H9 (cell line): ENCODE data around the gene TCEA3. TPM values are rescaled to one million over a fixed set of nuclear protein-coding genes. Genes with fewer than 3 reads are reported as not detected.

Experiments used
- DNase-seq: peaks from one replicate; pipeline ENCODE4 v3.0.0-alpha.2; 2017
- H2AFZ ChIP-seq: one replicate; pipeline ENCODE4 v1.6.1; 2013; ENCODE audit warnings: mild to moderate bottlenecking, low read length, control low read depth, moderate library complexity
- H2AK5ac ChIP-seq: 2 replicates; pipeline ENCODE4 v1.6.1; 2013; ENCODE audit warnings: low read length, control low read depth, mixed read lengths; ENCODE audit not compliant: insufficient read length
- H2BK120ac ChIP-seq: one replicate; pipeline ENCODE4 v1.6.1; 2013; ENCODE audit warnings: low read depth, mild to moderate bottlenecking, low read length, control low read depth, inconsistent platforms; ENCODE audit not compliant: poor library complexity, severe bottlenecking
- H2BK12ac ChIP-seq: 2 replicates; pipeline ENCODE4 v1.6.1; 2013; ENCODE audit warnings: low read length, control low read depth, mixed read lengths, low read depth; ENCODE audit not compliant: insufficient read length
- H2BK15ac ChIP-seq: 2 replicates; pipeline ENCODE4 v1.6.1; 2013; ENCODE audit warnings: low read depth, low read length, control low read depth
- H2BK20ac ChIP-seq: one replicate; pipeline ENCODE4 v1.6.1; 2013; ENCODE audit warnings: low read depth, mild to moderate bottlenecking, low read length, control low read depth, inconsistent platforms; ENCODE audit not compliant: poor library complexity, severe bottlenecking
- H2BK5ac ChIP-seq: 2 replicates; pipeline ENCODE4 v1.6.1; 2013; ENCODE audit warnings: low read length, control low read depth, mixed read lengths; ENCODE audit not compliant: insufficient read length
- H3K14ac ChIP-seq: 2 replicates; pipeline ENCODE4 v1.6.1; 2013; ENCODE audit warnings: low read length, control low read depth; ENCODE audit not compliant: insufficient read depth
- H3K18ac ChIP-seq: 2 replicates; pipeline ENCODE4 v1.6.1; 2013; ENCODE audit warnings: low read depth, mild to moderate bottlenecking, mixed read lengths, low read length, control low read depth; ENCODE audit not compliant: insufficient read length
- H3K23ac ChIP-seq: 2 replicates; pipeline ENCODE4 v1.6.1; 2013; ENCODE audit warnings: low read length, control low read depth, mixed read lengths, low read depth; ENCODE audit not compliant: insufficient read length
- H3K23me2 ChIP-seq: 2 replicates; pipeline ENCODE4 v1.6.1; 2013; ENCODE audit warnings: low read depth, mild to moderate bottlenecking, mixed read lengths, low read length, control low read depth; ENCODE audit not compliant: insufficient read length, poor library complexity, severe bottlenecking
- H3K27ac ChIP-seq: 2 replicates; pipeline ENCODE4 v1.5.1; 2013; ENCODE audit warnings: low read length, control low read depth, mixed read lengths, low read depth; ENCODE audit not compliant: insufficient read length
- H3K27me3 ChIP-seq: 2 replicates; pipeline ENCODE4 v1.6.1; 2013; ENCODE audit warnings: low read length, control low read depth, inconsistent platforms; ENCODE audit not compliant: insufficient read depth
- H3K4ac ChIP-seq: 2 replicates; pipeline ENCODE4 v1.6.1; 2013; ENCODE audit warnings: low read depth, mild to moderate bottlenecking, control low read depth, inconsistent platforms, low read length, moderate library complexity
- H3K4me1 ChIP-seq: 2 replicates; pipeline ENCODE4 v1.6.1; 2013; ENCODE audit warnings: low read length, control low read depth, inconsistent platforms; ENCODE audit not compliant: insufficient read depth
- H3K4me2 ChIP-seq: 2 replicates; pipeline ENCODE4 v1.6.1; 2013; ENCODE audit warnings: low read length, control low read depth, mixed read lengths; ENCODE audit not compliant: insufficient read length, insufficient read depth
- H3K56ac ChIP-seq: 2 replicates; pipeline ENCODE4 v1.6.1; 2013; ENCODE audit warnings: low read depth, mild to moderate bottlenecking, mixed read lengths, low read length, control low read depth; ENCODE audit not compliant: insufficient read length
- H3K79me1 ChIP-seq: 2 replicates; pipeline ENCODE4 v1.6.1; 2013; ENCODE audit warnings: low read depth, mild to moderate bottlenecking, moderate library complexity, low read length, control low read depth, inconsistent platforms; ENCODE audit not compliant: insufficient read depth, poor library complexity, severe bottlenecking
- H3K79me2 ChIP-seq: 2 replicates; pipeline ENCODE4 v1.6.1; 2013; ENCODE audit warnings: low read length, control low read depth, inconsistent platforms; ENCODE audit not compliant: insufficient read depth
- H3K9ac ChIP-seq: 2 replicates; pipeline ENCODE4 v1.6.1; 2013; ENCODE audit warnings: low read length, control low read depth, mixed read lengths; ENCODE audit not compliant: insufficient read length; ENCODE audit errors: extremely low read depth
- H3K9me3 ChIP-seq: one replicate; pipeline ENCODE4 v1.6.1; 2013; ENCODE audit warnings: low read depth, low read length, inconsistent platforms; ENCODE audit not compliant: control insufficient read depth
- H3T11ph ChIP-seq: one replicate; pipeline ENCODE4 v1.6.1; 2013; ENCODE audit warnings: mild to moderate bottlenecking, low read length, control low read depth, inconsistent platforms
- H4K20me1 ChIP-seq: one replicate; pipeline ENCODE4 v1.6.1; 2013; ENCODE audit not compliant: control insufficient read depth, insufficient read length, insufficient read depth
- H4K5ac ChIP-seq: 2 replicates; pipeline ENCODE4 v1.6.1; 2013; ENCODE audit warnings: low read depth, mild to moderate bottlenecking, mixed read lengths, low read length, control low read depth; ENCODE audit not compliant: insufficient read length
- H4K8ac ChIP-seq: replicated peaks from 2 replicates; pipeline ENCODE4 v1.6.1; 2013; ENCODE audit warnings: low read length, control low read depth, mixed read lengths, low read depth; ENCODE audit not compliant: insufficient read length
- H4K91ac ChIP-seq: 2 replicates; pipeline ENCODE4 v1.6.1; 2013; ENCODE audit warnings: low read depth, mild to moderate bottlenecking, moderate library complexity, mixed read lengths, low read length, control low read depth; ENCODE audit not compliant: insufficient read length
- H3K27ac Mint-ChIP-seq, 3 experiments: 2 replicates in 2 of 3; 3 replicates in 1 of 3; pipeline ENCODE4 v1.8.0; 2020 to 2021; ENCODE audit warnings: mixed read lengths in 3 of 3, mild to moderate bottlenecking in 1 of 3, moderate library complexity in 1 of 3
- H3K27me3 Mint-ChIP-seq: 2 replicates; pipeline ENCODE4 v1.8.0; 2021; ENCODE audit warnings: low read depth, mild to moderate bottlenecking, moderate library complexity, mixed read lengths
- H3K36me3 Mint-ChIP-seq, 3 experiments: 2 replicates in 2 of 3; 3 replicates in 1 of 3; pipeline ENCODE4 v1.8.0; 2020 to 2021; ENCODE audit warnings: low read depth in 3 of 3, mixed read lengths in 3 of 3; ENCODE audit not compliant: insufficient read depth in 1 of 3
- H3K4me1 Mint-ChIP-seq, 2 experiments: 2 replicates each; pipeline ENCODE4 v1.8.0; 2020; ENCODE audit warnings: mixed read lengths in 2 of 2
- H3K4me3 Mint-ChIP-seq, 2 experiments: 2 replicates in 1 of 2; 3 replicates in 1 of 2; pipeline ENCODE4 v1.8.0; 2020 to 2021; ENCODE audit warnings: mild to moderate bottlenecking in 2 of 2, mixed read lengths in 2 of 2, moderate library complexity in 1 of 2
- H3K9me3 Mint-ChIP-seq, 2 experiments: 2 replicates in 1 of 2; 3 replicates in 1 of 2; pipeline ENCODE4 v1.8.0; 2020; ENCODE audit warnings: mild to moderate bottlenecking in 2 of 2, mixed read lengths in 2 of 2, moderate library complexity in 1 of 2
- WGBS: extraction: QIAGEN DNeasy Blood & Tissue Kit; methylation state at CpG from one replicate; pipeline ENCODE4 v1.1.7; 2013; ENCODE audit warnings: missing lambda C conversion rate, low lambda C conversion rate, mixed read lengths; ENCODE audit not compliant: insufficient read length; ENCODE audit errors: extremely low coverage; 5-methylcytosine and 5-hydroxymethylcytosine counted together
- total RNA-seq: library from RNA; stranded (reverse); gene quantifications from 2 replicates; pipeline ENCODE4 v1.2.1, GENCODE V29; 2021
- TF ChIP-seq, protein P1 (sequence below): fragments of 200-600 bp; sonication (generic); conservative IDR thresholded peaks from 3 replicates; pipeline ENCODE4 v1.8.0; 2021; ENCODE audit warnings: antibody characterized with exemption, mild to moderate bottlenecking

The TCEA3 gene
- total RNA-seq, 1 experiment from 2014 or later, result 0.37 TPM

DNA sequence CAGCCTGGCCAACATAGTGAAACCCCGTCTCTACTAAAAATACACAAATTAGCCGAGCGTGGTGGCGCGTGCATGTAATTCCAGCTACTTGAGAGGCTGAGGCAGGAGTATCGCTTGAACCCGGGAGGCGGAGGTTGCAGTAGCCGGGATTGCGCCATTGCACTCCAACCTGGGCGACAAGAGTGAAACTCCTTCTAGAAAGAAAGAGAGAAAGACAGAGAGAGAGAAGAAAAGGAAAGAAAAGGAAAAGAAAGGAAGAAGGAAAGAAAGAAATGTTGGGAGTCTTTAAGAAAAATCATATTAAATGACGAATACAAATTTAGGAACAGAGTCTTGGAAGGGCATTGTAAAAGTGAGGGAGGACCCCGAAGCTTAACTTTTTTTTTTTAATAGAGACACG lies 78.6 kb downstream of the TCEA3 start:
- H3K14ac ChIP-seq, result no peak overlapping the region
- H4K91ac ChIP-seq, result no peak overlapping the region
- no peak overlapping the region for H2BK120ac ChIP-seq
- H3K27me3 Mint-ChIP-seq, result peaks cover 59% of the 10 kb centered on the region
- no peak overlapping the region for H2AK5ac ChIP-seq
- no peaks in the 10 kb centered on the region; a peak in 1 of 5 replicates for H3K9me3 Mint-ChIP-seq
- H3K4ac ChIP-seq, result no peak overlapping the region
- no peak for DNase-seq
- H2AFZ ChIP-seq, result no peak overlapping the region
- no peaks in the 10 kb centered on the region; a peak in 2 of 7 replicates for H3K36me3 Mint-ChIP-seq
- H3K4me3 Mint-ChIP-seq, result peak overlapping the region in 1 of 2 experiments; percentile 18; a peak in 1 of 5 replicates
- H4K5ac ChIP-seq, result no peak overlapping the region
- H3T11ph ChIP-seq, result no peak overlapping the region
- H3K4me1 ChIP-seq, result peaks cover 3% of the 10 kb centered on the region; the same call in 1 of the 2 replicates
- no peak overlapping the region for H2BK12ac ChIP-seq
- TF ChIP-seq, protein P1, sequence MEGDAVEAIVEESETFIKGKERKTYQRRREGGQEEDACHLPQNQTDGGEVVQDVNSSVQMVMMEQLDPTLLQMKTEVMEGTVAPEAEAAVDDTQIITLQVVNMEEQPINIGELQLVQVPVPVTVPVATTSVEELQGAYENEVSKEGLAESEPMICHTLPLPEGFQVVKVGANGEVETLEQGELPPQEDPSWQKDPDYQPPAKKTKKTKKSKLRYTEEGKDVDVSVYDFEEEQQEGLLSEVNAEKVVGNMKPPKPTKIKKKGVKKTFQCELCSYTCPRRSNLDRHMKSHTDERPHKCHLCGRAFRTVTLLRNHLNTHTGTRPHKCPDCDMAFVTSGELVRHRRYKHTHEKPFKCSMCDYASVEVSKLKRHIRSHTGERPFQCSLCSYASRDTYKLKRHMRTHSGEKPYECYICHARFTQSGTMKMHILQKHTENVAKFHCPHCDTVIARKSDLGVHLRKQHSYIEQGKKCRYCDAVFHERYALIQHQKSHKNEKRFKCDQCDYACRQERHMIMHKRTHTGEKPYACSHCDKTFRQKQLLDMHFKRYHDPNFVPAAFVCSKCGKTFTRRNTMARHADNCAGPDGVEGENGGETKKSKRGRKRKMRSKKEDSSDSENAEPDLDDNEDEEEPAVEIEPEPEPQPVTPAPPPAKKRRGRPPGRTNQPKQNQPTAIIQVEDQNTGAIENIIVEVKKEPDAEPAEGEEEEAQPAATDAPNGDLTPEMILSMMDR, result no peak
- peaks cover 22 to 25% of the 10 kb centered on the region in 2 experiments for H3K4me1 Mint-ChIP-seq
- H3K4me2 ChIP-seq, result no peak overlapping the region
- no peak overlapping the region for H2BK20ac ChIP-seq
- no peak overlapping the region for H4K8ac ChIP-seq
- no peak overlapping the region for H3K27ac Mint-ChIP-seq
- no peak overlapping the region for H3K27ac ChIP-seq
- H4K20me1 ChIP-seq, result no peaks in the 10 kb centered on the region
- no peaks in the 10 kb centered on the region for H3K79me1 ChIP-seq
- no peak overlapping the region for H3K9ac ChIP-seq
- no peak overlapping the region for H2BK5ac ChIP-seq
- no CpG with 5 or more reads among the region's 14 CpGs for WGBS
- no peak overlapping the region for H3K23ac ChIP-seq
- H3K56ac ChIP-seq, result no peak overlapping the region
- no peak overlapping the region for H3K18ac ChIP-seq
- H2BK15ac ChIP-seq, result no peak overlapping the region
- H3K23me2 ChIP-seq, result peaks cover 11% of the 10 kb centered on the region
- H3K79me2 ChIP-seq, result peaks cover 21% of the 10 kb centered on the region; the same call in 1 of the 2 replicates
- H3K27me3 ChIP-seq, result peaks cover 13% of the 10 kb centered on the region; the same call in 1 of the 2 replicates
- no peaks in the 10 kb centered on the region for H3K9me3 ChIP-seq
